Breast epithelium (tissue), 3 donors: ENCODE data around the gene ATP11C.

Experiments
- CTCF ChIP-seq, 3 donors: fragments of 450-650 bp; IDR thresholded peaks; one replicate each; pipeline ENCODE4 v1.5.1; 2016 to 2017; ENCODE audit warnings: antibody characterized with exemption in 3 of 3, mild to moderate bottlenecking in 3 of 3, moderate library complexity in 3 of 3
- POLR2A ChIP-seq: fragments of 450-650 bp; IDR thresholded peaks from one replicate; pipeline ENCODE4 v1.6.1; 2016; ENCODE audit warnings: antibody characterized with exemption, mild to moderate bottlenecking, moderate library complexity
- POLR2AphosphoS5 ChIP-seq, 3 donors: sonication (generic); formaldehyde crosslinking; IDR thresholded peaks; one replicate each; pipeline ENCODE4 v1.6.1; 2017; ENCODE audit warnings: antibody characterized with exemption in 3 of 3

DNA sequence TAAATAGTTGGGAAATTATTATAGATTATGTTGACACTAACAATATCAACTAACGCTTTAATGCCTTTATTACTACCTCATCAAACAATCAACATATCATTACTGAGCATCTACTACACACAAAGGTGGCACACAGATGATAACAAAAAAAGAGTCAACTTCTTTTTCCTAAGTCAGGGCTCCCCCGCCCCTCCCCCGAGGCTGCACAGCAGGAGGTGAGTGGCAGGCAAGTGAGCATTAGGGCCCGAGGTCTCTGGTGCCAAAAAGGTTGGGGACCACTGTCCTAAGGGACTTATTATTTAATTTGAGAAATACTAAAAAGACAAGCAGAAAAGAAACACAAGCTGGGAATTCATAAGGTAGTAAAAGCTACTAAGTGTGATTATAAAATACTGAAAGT lies 174.6 kb downstream of the ATP11C start:
- TF ChIP-seq POLR2A, result no peak
- no peak for TF ChIP-seq CTCF (IDR thresholded peaks at IDR 0.05)
- no peak for TF ChIP-seq POLR2AphosphoS5 (IDR thresholded peaks at IDR 0.05)
